ENCODE data around the gene ZBTB39.

The ZBTB39 gene

DNA sequence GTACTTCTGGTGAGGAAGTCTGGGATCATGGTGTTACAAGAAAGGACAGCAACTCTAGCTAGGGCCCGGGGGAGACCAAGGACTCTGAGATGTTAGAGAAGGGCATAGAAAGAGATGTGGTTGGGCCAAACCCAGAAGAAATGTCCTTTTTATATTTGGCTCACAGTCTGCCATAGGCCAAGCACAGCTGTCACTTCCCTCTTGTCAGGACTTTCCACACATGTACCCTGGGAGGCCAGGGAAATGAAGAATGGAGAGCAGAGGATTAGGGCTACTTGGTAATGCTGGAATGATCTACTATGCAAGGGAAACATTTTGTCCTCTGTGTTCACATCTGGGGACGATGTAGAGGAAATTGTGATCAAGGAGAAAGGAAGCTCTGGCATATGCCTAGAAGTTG lies 34.4 kb upstream of the ZBTB39 start:
- DNase-seq (ENCODE audit: low read depth in 1 of 2, low spot score in 1 of 2), result no peak
- no peaks in the 10 kb centered on the region for H3K27me3 ChIP-seq (ENCODE audit: insufficient read depth, poor library complexity, severe bottlenecking)
- no peak overlapping the region for H3K27ac ChIP-seq (replicated peaks)
- TF ChIP-seq POLR2AphosphoS5 (IDR thresholded peaks at IDR 0.05; ENCODE audit: low read depth) (no peak), SPI1 (IDR thresholded peaks at IDR 0.05; ENCODE audit: borderline replicate concordance, low read depth) (no peak), GABPA (IDR thresholded peaks at IDR 0.05; ENCODE audit: low read depth) (no peak)
- TF ChIP-seq, protein P1, sequence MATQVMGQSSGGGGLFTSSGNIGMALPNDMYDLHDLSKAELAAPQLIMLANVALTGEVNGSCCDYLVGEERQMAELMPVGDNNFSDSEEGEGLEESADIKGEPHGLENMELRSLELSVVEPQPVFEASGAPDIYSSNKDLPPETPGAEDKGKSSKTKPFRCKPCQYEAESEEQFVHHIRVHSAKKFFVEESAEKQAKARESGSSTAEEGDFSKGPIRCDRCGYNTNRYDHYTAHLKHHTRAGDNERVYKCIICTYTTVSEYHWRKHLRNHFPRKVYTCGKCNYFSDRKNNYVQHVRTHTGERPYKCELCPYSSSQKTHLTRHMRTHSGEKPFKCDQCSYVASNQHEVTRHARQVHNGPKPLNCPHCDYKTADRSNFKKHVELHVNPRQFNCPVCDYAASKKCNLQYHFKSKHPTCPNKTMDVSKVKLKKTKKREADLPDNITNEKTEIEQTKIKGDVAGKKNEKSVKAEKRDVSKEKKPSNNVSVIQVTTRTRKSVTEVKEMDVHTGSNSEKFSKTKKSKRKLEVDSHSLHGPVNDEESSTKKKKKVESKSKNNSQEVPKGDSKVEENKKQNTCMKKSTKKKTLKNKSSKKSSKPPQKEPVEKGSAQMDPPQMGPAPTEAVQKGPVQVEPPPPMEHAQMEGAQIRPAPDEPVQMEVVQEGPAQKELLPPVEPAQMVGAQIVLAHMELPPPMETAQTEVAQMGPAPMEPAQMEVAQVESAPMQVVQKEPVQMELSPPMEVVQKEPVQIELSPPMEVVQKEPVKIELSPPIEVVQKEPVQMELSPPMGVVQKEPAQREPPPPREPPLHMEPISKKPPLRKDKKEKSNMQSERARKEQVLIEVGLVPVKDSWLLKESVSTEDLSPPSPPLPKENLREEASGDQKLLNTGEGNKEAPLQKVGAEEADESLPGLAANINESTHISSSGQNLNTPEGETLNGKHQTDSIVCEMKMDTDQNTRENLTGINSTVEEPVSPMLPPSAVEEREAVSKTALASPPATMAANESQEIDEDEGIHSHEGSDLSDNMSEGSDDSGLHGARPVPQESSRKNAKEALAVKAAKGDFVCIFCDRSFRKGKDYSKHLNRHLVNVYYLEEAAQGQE (IDR thresholded peaks at IDR 0.05; ENCODE audit: insufficient replicate concordance, low read depth), result no peak
- TF ChIP-seq, protein P2, sequence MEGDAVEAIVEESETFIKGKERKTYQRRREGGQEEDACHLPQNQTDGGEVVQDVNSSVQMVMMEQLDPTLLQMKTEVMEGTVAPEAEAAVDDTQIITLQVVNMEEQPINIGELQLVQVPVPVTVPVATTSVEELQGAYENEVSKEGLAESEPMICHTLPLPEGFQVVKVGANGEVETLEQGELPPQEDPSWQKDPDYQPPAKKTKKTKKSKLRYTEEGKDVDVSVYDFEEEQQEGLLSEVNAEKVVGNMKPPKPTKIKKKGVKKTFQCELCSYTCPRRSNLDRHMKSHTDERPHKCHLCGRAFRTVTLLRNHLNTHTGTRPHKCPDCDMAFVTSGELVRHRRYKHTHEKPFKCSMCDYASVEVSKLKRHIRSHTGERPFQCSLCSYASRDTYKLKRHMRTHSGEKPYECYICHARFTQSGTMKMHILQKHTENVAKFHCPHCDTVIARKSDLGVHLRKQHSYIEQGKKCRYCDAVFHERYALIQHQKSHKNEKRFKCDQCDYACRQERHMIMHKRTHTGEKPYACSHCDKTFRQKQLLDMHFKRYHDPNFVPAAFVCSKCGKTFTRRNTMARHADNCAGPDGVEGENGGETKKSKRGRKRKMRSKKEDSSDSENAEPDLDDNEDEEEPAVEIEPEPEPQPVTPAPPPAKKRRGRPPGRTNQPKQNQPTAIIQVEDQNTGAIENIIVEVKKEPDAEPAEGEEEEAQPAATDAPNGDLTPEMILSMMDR (IDR thresholded peaks at IDR 0.05; ENCODE audit: insufficient read depth, low read length), result no peak
- no peak overlapping the region for H3K4me3 ChIP-seq (replicated peaks; ENCODE audit: insufficient read depth, low read length)

DNA sequence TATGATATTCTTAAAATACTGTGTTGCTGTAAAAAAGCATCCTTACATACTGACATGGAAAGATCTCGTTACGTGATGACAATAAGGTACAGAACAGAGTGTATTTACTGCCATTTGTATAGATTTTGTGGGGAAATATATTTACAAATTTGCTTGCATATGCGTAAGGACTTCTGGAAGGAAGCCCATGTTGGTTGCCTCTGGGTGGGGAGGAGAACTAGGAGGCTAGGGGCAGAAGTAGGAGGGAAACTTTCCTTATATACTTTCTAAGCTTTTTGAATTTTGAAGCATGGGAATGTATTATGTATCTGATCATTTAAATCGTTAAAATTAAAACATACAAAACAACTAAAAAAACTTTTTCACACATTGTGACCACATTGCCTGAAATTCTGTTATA lies 33.9 kb upstream of the ZBTB39 start:
- H3K4me3 ChIP-seq (replicated peaks; ENCODE audit: insufficient read depth, low read length), result no peak overlapping the region
- H3K27ac ChIP-seq (replicated peaks), result no peak overlapping the region
- no peaks in the 10 kb centered on the region for H3K27me3 ChIP-seq (ENCODE audit: insufficient read depth, poor library complexity, severe bottlenecking)
- TF ChIP-seq, protein P2 (IDR thresholded peaks at IDR 0.05; ENCODE audit: insufficient read depth, low read length), result no peak
- TF ChIP-seq SPI1 (IDR thresholded peaks at IDR 0.05; ENCODE audit: borderline replicate concordance, low read depth), result no peak
- no peak for TF ChIP-seq GABPA (IDR thresholded peaks at IDR 0.05; ENCODE audit: low read depth)
- TF ChIP-seq, protein P1 (IDR thresholded peaks at IDR 0.05; ENCODE audit: insufficient replicate concordance, low read depth), result no peak
- no peak for DNase-seq (ENCODE audit: low read depth in 1 of 2, low spot score in 1 of 2)

DNA sequence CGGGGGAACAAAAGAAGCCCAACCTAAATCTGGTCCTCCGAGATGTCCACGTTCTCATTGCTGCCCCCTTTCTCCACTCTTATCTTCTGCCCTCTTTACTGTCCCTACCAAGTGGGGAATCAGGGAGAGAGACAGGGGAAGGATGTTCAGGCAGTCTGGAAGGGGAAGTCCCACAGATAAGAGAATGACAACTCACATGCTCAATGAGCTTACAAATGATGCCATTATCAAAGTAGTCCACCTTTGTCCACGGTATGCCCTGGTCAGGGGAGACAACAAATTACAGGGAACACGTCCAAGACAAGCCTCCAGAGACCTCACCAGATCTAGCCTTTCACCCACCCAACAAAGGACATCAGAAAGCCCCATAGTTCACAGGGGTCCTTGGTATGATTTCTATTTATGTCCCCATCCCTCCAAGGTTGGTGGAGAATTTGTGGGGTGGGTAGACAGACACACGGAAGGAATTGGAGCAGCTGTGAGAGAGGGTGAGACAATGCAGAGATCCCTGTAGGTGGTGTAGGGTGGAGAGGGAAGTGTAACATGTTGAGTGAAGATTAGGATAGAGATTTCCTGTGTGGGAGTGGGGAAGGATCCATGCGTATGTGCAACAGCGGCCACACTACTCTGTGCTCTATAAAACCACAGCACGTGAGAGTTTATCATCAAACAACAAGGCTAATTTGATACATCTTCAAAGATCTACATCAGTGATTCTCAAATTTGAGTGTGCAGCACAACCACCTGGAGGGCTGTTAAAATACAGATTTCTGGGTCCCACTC lies 32.9 kb upstream of the ZBTB39 start:
- no peak for DNase-seq (ENCODE audit: low read depth in 1 of 2, low spot score in 1 of 2)
- no peaks in the 10 kb centered on the region for H3K27me3 ChIP-seq (ENCODE audit: insufficient read depth, poor library complexity, severe bottlenecking)

More for the DNA sequence above, 32.9 kb upstream of the ZBTB39 start:
- TF ChIP-seq, protein P2 (IDR thresholded peaks at IDR 0.05; ENCODE audit: insufficient read depth, low read length), result no peak
- TF ChIP-seq POLR2AphosphoS5 (IDR thresholded peaks at IDR 0.05; ENCODE audit: low read depth) (no peak), SPI1 (IDR thresholded peaks at IDR 0.05; ENCODE audit: borderline replicate concordance, low read depth) (no peak), GABPA (IDR thresholded peaks at IDR 0.05; ENCODE audit: low read depth) (no peak)
- TF ChIP-seq, protein P1 (IDR thresholded peaks at IDR 0.05; ENCODE audit: insufficient replicate concordance, low read depth), result no peak
- no peak overlapping the region for H3K27ac ChIP-seq (replicated peaks)
- no peak overlapping the region for H3K4me3 ChIP-seq (replicated peaks; ENCODE audit: insufficient read depth, low read length)
